GM18502 (cell line): ENCODE measurements around the gene PRC1.

Experiments used
- ATAC-seq: cut with Tn5 transposase; IDR thresholded peaks from one replicate; pipeline ENCODE4 v1.9.1; 2021; ENCODE audit warnings: mild to moderate bottlenecking; ENCODE audit not compliant: unreplicated experiment, poor library complexity

Gene PRC1

DNA sequence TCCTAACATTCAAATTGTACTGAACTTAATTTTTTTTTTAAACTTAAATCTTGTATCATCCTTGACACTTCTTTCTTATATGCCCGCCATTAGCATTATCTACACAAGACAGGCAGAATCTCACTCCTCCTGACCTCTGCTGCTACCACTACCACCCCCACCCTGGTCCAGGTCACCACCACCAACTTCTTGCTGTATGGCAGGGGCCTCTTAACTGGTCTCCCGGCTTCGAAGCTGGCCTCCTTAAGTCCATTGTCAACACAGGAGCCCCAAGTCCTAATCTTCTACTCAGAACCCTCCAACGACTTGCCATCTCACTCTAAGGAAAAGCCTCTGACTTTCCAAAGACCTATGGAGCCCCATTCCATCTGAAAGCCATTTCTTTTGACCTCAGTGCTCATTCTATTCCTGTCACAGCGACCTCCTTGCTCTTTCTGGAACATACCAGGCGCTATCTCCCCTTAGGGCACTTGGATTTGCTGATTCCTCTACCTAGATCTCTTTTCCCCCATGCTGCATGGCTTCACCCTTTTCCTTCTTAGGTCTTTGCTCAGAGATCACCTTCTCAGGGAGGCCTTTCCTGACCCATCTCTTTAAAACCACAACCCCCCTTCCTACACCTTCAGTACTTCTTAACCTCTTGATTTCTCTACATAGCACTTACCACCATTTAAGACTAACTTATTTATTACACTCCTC lies 2.6 kb downstream of the PRC1 start:
- no peak for ATAC-seq

GRCh38 chr15:90990446-90990845 lies 3.9 kb downstream of the PRC1 start:
- no peak for ATAC-seq

DNA sequence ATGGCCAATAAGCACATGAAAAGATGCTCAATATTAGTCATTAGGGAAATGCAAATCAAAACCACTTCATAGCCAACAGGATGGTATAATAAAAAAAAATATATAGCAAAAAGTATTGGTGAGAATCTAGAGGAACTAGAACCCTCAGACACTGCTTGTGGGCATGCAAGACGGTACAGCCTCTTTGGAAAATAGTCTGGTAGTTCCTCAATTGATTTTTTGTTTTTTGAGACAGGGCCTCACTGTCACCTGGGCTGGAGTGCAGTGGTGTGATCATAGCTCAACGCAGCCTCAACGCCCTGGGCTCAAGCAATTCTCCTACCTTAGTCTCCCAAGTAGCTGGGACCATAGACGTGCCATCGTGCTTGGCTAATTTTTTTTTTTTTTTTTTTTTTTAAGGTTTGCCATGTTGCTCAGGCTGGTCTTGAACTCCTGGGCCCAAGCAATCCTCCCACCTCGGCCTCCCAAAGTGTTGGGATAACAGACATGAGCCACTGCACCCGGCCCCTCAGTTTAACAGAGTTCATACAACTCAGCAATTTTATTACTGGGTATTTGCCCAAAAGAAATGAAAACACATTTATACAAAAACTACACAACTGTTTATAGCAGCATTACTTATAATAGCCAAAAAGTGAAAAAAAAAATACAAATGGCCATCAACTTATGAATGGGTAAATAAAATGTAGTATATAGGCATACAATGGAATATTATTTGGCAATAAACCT lies 5.1 kb downstream of the PRC1 start:
- ATAC-seq: no peak

DNA sequence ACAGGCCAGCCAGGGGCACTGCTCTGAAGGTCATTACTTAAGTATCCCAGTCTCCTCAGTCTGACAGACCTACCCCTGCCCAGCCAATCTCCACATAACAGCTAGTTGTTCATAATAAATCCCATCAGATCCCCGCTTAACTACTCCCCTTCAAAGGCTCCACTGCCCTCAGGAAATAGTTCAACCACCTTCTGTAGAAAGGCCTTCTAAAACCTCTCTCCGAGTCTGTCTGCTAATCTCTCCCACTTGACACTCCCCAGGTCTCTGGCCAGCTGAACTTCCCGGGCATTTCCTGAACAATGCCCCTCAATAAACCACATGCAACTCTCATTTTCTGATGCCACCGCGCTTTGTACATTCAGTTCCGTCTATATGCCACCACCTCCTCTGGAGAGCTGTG lies 6.0 kb downstream of the PRC1 start:
- ATAC-seq: no peak

GRCh38 chr15:90987561-90988141 lies 6.7 kb downstream of the PRC1 start:
- no peak for ATAC-seq

- peak; percentile 52 for ATAC-seq
Observed at GRCh38 chr15:90986790-90987507, 7.4 kb downstream of the PRC1 start.

DNA sequence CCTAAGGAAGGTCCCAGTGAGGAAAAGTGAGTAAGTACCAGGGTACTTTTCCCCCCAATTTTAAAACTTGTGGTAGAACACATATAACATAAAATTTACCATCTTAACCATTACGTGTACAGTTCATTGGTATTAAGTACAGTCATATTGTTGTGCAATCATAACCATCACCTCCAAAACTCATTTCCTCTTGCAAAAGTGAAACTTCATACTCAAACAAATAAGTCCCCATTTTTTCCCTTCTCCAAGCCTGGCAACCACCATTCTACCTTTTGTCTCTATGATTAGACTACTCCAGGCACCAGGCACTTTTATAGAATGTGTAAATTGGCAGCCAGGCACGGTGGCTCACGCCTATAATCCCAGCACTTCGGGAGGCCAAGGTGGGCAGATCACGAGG lies 12.2 kb downstream of the PRC1 start:
- ATAC-seq: peak; percentile 52

DNA sequence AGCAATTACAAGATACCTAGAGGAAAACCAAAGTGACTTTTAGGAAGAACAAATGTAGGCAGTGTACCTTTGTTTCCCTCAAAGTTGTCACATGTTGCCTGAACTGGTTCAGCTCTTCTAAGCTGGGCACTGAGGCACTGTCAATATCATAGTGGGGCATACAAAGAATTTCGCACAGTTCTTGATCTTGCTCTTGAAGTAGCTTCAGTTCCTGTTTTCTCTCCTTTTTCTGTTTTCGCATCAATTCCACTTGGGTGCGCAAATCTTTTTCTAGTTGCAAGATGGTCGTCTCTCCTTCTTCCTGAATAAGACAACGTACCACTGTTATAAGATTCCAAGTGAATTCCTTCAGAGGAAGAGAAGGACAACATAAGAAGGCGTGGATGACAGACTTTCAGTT lies 12.7 kb downstream of the PRC1 start:
- ATAC-seq: peak; percentile 83

DNA sequence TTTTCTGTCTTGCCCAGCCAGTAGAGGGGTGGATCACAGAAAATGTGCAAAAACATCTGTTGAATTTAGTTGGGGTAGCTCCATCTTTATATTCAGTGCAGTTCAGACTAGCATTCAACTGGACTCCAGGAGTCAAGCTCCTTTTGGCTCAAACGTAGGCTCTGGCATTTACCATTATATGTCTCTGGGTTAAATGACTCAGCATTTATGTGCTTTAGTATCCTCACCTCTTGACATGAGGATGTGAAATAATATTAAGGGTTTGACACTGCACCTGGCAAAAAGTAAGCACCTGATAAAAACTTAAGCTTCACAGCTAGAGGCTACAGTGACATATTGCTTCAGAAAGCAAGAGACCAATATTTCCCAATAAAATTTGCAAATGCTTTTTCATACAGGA lies 14.8 kb downstream of the PRC1 start:
- no peak for ATAC-seq

DNA sequence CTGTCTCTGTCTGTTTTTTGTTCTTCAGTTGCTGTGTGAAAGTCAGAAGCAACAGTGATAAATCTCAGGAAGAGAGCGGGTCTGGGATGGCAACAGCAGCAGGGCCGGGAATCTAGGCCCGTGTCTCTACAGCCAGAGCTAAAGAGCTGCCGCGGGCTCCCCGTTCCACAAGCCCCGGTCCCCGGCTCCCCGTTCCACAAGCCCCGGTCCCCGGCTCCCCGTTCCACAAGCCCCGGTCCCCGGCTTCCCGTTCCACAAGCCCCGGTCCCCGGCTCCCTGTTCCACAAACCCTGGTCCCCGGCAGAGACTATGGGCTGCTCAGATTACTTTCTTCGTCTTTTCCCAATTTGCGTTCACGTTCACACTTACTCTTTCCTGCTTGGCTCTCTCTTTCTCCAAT lies 20.1 kb downstream of the PRC1 start:
- ATAC-seq: no peak

DNA sequence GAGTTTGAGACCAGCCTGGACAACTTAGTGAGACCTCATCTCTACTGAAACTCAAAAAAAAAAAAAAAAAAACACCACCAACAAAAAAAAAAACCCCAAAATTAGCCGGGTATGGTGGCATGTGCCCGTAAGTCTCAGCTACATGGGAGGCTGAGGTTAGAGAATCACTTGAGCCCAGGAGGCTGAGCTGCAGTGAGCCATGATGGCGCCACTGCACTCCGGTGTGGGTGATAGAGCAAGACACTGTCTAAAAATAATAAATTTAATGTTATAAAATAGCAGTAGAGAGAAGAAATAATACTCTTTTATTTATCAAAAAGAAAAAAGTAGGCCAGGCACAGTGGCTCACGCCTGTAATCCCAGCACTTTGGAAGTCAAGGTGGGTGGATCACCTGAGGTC lies 22.2 kb downstream of the PRC1 start:
- no peak for ATAC-seq

GRCh38 chr15:90970274-90970673 lies 24.1 kb downstream of the PRC1 start:
- ATAC-seq: no peak

GRCh38 chr15:90968434-90968833 lies 25.9 kb downstream of the PRC1 start:
- ATAC-seq: no peak

GRCh38 chr15:90967206-90967605 lies 27.1 kb downstream of the PRC1 start:
- ATAC-seq: no peak

- ATAC-seq: no peak
Observed at GRCh38 chr15:90966262-90966661, 28.1 kb downstream of the PRC1 start.

DNA sequence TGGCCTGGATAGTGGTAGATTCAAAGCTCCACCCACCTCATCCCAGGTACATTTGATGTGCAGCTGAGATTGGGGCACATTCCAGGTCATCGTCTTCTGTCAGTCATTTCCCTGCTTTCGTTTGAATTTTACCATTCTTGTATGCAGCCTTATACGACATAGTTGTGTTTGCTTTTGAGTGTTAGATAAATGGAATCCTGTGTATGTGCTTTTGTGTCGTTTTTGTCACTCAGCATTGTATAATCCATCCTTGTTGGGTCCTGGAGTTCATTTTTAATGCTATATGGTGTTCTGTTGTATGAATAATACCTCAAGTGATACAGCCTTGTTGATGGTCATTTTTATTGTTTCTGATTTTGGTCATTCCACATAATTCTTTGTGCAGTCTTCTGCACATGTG lies 32.3 kb downstream of the PRC1 start:
- no peak for ATAC-seq

GRCh38 chr15:90960298-90961091 lies 33.8 kb downstream of the PRC1 start:
- no peak for ATAC-seq

DNA sequence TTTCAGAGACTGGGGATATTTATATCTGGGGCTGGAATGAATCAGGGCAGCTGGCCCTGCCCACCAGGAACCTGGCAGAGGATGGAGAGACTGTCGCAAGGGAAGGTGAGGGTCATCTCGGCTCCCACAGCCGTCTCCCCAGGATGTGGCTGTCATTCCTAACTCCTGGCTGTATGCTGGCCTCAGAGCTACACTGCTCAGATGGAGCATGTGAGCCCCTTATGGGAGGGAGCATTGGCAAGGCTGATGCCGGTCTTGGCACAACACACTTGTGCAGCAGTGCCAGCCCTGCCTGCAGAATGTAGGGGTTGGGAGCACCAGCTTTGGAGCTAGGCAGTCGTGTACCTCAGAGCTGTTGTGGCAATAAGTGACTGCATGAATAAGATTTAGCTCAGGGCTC lies 34.4 kb downstream of the PRC1 start:
- ATAC-seq: no peak

DNA sequence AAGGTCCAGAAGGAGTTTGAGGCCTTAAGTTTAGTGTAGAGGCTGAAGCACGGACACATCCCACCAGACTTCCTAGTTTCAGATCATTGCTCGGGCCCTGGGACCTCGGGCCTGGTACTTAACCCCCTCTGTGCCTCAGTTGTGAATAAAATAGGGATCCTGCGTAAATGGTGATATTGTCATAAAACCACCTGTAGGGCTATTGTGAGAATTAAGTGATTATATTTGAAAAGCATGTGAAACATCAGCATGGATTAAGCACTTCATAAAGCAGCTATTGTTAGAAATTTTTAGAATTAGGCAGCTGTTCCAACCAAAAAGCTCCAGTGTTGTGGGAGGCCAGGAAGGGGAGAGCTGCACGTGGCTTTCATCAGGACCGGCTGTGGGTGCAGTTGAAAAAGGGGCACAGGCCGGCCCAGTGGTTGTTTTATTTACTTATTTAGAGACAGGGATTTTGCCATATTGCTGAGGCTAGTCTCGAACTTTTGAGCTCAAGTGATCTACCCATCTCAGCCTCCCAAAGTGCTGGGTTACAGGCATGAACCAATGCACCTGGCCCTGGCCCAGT lies 35.2 kb downstream of the PRC1 start:
- ATAC-seq: no peak

GRCh38 chr15:90957791-90958190 lies 36.5 kb downstream of the PRC1 start:
- ATAC-seq: no peak
